Stomach (tissue), 4 donors: ENCODE measurements around the gene SVBP.

Experiments used
- EP300 ChIP-seq: sonication (generic); formaldehyde crosslinking; IDR thresholded peaks from one replicate; pipeline ENCODE4 v1.6.1; 2017; ENCODE audit warnings: antibody characterized with exemption
- POLR2A ChIP-seq, 4 donors: fragments of 450-650 bp; IDR thresholded peaks; one replicate each; pipeline ENCODE4 v1.6.1; 2016; ENCODE audit warnings: antibody characterized with exemption in 4 of 4, control low read depth in 2 of 4, mild to moderate bottlenecking in 1 of 4, moderate library complexity in 1 of 4
- POLR2AphosphoS5 ChIP-seq, 3 donors: sonication (generic); formaldehyde crosslinking; IDR thresholded peaks; one replicate each; pipeline ENCODE4 v1.6.1; 2016; ENCODE audit warnings: antibody characterized with exemption in 3 of 3
- TF ChIP-seq, protein P1 (sequence below), 7 experiments: fragments of 450-650 bp in 4 of 7; fragments of 200-600 bp in 3 of 7; sonication (generic) in 3 of 7; IDR thresholded peaks; one replicate each; pipeline ENCODE4 v1.5.1; 2016 to 2019; ENCODE audit warnings: antibody characterized with exemption in 7 of 7, control low read depth in 2 of 7, mild to moderate bottlenecking in 1 of 7

DNA sequence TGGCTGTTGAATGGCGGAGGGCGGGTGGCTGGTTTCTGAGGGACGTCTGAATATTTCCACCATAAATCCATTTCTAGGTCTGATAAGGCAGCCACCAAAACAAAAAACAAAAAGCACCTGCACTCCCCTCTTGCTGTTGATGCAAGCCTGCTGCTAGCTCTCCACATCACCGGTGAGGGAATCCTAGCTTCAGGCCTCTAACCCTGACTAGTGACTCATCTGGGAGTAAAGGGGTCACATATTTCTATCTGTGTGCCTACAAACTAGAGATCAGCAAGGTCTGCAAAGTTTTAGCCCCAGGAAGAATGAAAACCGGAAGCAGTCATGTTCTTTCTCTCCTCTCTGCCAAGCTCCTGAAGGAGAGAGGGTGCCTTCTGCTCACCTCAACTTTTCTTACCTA, 10.6 kb downstream of the SVBP start:
- TF ChIP-seq, protein P1, sequence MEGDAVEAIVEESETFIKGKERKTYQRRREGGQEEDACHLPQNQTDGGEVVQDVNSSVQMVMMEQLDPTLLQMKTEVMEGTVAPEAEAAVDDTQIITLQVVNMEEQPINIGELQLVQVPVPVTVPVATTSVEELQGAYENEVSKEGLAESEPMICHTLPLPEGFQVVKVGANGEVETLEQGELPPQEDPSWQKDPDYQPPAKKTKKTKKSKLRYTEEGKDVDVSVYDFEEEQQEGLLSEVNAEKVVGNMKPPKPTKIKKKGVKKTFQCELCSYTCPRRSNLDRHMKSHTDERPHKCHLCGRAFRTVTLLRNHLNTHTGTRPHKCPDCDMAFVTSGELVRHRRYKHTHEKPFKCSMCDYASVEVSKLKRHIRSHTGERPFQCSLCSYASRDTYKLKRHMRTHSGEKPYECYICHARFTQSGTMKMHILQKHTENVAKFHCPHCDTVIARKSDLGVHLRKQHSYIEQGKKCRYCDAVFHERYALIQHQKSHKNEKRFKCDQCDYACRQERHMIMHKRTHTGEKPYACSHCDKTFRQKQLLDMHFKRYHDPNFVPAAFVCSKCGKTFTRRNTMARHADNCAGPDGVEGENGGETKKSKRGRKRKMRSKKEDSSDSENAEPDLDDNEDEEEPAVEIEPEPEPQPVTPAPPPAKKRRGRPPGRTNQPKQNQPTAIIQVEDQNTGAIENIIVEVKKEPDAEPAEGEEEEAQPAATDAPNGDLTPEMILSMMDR (IDR thresholded peaks at IDR 0.05): no peak
- TF ChIP-seq POLR2A (IDR thresholded peaks at IDR 0.05) (no peak), POLR2AphosphoS5 (IDR thresholded peaks at IDR 0.05) (no peak), EP300 (no peak)
